WI38 (cell line): ENCODE data around the gene PPP2R5A.
"Not testable (repeated sequence)": the region's sequence is repeated elsewhere in the genome, so short reads cannot be mapped to it uniquely, and the experiment has no call there.

ENCODE experiments used
- H3K4me3 ChIP-seq: 2 replicates; pipeline ENCODE4 v1.5.1; 2011; ENCODE audit warnings: low read depth, mild to moderate bottlenecking, control low read depth, low read length
- TF ChIP-seq, protein P1 (sequence below): IDR thresholded peaks from 2 replicates; pipeline ENCODE4 v1.5.1; 2012; ENCODE audit warnings: low read depth, mild to moderate bottlenecking, control low read depth, low read length

The PPP2R5A gene

DNA sequence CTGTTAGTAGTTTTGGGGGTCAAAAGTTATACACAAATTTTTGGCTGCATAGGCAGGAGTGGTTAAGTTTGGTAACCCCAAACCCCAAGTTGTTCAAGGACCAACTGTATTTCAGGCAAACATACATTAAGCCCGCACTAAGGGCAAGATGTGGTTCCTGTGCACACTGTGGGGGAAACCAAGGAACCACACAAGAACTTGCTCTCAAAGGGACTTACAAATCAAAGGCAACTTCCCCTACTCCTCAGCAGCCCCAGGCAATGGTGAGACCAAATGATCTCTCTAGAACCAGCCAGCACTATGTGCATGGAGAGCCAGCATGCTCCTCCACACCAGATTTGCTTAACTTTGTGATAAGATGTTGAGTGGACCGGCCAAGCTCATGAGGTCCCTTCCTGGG lies 94.2 kb downstream of the PPP2R5A start:
- TF ChIP-seq, protein P1, sequence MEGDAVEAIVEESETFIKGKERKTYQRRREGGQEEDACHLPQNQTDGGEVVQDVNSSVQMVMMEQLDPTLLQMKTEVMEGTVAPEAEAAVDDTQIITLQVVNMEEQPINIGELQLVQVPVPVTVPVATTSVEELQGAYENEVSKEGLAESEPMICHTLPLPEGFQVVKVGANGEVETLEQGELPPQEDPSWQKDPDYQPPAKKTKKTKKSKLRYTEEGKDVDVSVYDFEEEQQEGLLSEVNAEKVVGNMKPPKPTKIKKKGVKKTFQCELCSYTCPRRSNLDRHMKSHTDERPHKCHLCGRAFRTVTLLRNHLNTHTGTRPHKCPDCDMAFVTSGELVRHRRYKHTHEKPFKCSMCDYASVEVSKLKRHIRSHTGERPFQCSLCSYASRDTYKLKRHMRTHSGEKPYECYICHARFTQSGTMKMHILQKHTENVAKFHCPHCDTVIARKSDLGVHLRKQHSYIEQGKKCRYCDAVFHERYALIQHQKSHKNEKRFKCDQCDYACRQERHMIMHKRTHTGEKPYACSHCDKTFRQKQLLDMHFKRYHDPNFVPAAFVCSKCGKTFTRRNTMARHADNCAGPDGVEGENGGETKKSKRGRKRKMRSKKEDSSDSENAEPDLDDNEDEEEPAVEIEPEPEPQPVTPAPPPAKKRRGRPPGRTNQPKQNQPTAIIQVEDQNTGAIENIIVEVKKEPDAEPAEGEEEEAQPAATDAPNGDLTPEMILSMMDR = no peak
- no peak overlapping the region for H3K4me3 ChIP-seq

DNA sequence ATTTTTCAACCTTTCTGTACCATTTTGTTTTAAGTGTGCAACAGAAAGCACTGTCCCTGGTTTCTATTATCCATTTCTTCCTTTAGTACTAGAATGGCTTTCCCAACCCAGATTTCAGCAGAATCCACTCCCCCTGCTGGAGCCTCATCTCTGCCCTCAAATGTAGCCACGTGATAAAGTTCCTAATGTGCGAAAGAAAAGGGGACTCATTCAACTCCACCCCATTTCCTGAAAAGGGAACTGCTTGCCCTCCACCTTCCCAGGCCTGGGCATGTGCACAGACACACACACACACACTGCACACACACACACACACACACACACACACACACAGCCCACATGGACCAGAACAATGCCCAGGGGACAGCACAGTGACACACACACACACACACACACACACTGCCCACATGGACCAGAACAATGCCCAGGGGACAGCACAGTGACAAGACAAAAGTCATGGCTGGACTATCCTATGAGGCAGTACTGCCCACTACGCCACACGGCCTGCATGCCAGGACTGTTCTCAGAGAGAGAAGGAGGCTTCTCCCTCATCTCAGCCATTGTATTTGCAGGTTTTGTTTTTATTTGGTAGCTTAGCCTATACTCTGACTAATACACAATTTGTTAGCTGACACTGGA lies 96.3 kb downstream of the PPP2R5A start:
- TF ChIP-seq, protein P1 = no peak

DNA sequence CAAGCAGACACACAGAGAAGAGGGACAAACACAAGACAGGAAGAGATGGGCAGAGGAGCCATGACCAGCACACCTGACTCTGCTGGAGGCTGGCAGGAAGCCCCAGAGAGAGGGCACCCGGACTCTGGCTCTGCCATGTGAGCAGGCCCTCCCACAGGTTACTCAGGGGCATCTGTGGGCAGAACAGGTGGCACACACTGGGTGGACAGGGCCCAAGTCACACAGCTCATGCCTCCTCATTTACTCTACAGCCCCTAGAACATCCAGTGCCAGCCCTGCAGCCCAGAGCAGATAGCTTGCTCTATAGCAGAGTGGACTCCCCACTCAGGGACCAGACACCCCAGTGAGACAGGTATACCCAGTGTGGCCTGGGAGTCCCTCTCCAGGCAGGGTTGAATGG lies 100.8 kb downstream of the PPP2R5A start:
- TF ChIP-seq, protein P1 = no peak

More for the DNA sequence above, 96.3 kb downstream of the PPP2R5A start:
- no peak overlapping the region for H3K4me3 ChIP-seq

DNA sequence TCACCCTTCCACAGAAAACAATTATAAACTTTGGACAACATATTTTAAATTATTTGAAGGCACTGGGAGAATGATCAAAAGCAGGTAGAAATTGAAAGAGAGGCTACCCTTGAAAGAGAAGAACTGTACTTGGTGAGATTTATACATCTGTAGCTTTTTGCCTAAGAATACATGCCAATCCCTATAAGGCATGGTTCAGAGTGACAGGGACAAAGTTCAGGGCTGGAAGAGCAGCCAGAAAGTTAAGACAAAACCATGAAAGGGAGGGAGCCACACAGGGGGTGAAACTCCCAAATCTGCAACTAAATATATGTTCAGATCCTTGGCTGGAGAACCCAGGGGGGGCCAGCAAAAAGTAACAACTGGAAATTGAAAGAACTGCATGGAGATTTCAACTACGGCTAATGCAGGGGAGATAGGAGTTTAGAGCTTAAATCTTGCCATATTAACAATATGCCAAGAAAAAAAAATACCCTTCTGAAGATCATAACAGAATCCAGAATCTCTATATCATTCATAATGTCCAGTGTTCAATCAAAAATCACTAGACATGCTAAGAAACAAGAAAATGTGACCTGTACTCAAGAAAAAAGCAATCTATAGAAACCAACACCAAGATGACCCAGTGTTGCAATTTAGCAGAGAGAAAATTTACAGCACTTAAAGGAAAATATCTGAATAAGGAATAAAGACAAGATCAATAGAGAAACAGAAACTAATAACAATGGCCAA lies 103.9 kb downstream of the PPP2R5A start:
- no peak overlapping the region for H3K4me3 ChIP-seq
- TF ChIP-seq, protein P1 = no peak

More for the DNA sequence above, 100.8 kb downstream of the PPP2R5A start:
- no peak overlapping the region for H3K4me3 ChIP-seq

DNA sequence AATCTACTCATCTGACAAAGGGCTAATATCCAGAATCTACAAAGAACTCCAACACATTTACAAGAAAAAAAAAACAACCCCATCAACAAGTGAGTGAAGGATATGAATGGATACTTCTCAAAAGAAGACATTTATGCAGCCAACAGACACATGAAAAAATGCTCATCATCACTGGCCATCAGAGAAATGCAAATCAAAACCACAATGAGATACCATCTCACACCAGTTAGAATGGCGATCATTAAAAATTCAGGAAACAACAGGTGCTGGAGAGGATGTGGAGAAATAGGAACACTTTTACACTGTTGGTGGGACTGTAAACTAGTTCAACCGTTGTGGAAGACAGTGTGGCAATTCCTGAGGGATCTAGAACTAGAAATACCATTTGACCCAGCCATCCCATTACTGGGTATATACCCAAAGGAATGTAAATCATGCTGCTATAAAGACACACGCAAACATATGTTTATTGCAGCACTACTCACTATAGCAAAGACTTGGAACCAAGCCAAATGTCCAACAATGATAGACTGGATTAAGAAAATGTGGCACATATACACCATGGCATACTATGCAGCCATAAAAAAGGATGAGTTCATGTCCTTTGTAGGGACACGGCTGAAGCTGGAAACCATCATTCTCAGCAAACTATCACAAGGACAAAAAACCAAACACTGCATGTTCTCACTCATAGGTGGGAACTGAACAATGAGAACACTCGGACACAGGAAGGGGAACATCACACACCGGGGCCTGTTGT lies 110.6 kb downstream of the PPP2R5A start:
- H3K4me3 ChIP-seq = not testable (repeated sequence)

DNA sequence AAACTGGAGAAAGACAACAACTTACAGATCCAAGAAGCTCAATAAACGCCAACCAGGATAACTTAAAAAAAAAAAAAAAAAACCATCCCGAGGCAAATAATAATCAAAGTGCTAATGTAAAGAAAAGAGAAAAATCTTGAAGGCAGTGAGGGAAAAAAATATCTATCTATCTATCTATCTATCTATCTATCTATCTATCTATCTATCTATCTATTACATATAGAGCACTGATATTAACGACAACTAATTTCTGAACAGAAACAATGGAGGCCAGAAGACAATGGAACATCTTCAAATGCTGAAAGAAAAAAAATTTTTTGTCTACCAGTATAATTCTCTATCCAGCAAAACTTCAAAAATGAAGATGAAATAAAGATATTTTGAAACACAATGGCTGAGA lies 111.4 kb downstream of the PPP2R5A start:
- no peak overlapping the region for H3K4me3 ChIP-seq
- TF ChIP-seq, protein P1 = no peak

DNA sequence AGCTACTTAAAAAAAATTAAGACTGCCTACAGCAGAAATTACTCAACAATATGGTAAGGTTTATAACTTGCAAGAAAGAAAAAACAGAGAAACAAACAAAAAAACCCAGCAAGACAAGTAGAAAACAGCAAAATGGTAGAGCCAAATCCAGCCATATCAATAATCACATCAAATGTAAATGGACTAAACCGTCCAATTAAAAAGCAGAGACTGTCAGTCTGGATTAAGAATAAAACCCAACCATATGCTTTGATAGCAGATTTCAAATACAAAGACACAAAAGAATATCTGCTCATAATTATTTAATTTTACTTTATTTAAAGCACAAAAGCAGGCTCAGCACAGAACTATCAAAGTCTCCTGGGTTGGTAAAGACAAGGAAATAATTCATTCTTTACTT lies 112.0 kb downstream of the PPP2R5A start:
- H3K4me3 ChIP-seq = no peak overlapping the region
- TF ChIP-seq, protein P1 = no peak
